Epithelial cell of prostate (primary cell): ENCODE data around the gene ACSF3.
"Not testable (repeated sequence)": the region's sequence is repeated elsewhere in the genome, so short reads cannot be mapped to it uniquely, and the experiment has no call there.

ENCODE experiments used
- DNase-seq: peaks from one replicate; pipeline ENCODE4 v3.0.0-alpha.2; 2011; ENCODE audit warnings: low read depth, low spot score
- H3K27ac ChIP-seq: fragments of 450-650 bp; 2 replicates; pipeline ENCODE4 v1.5.1; 2017; ENCODE audit warnings: mild to moderate bottlenecking

ACSF3 gene

DNA sequence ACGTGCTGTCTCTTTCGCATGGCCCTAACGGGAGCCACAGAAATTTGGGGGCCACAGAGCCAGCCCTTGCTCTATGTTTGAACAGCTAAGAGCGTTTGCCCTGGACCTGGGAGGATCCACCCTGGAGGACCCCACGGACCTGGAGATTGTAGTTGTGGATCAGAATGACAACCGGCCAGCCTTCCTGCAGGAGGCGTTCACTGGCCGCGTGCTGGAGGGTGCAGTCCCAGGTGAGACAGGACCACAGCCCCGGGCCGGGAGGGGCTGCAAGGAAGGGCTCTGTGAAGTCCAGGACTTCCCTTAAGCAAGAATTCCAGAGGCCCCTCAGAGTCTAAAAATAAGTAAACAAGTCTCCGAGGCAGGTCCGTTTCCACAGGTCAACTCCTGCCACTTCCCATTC, 89.8 kb downstream of the ACSF3 start:
- H3K27ac ChIP-seq = no peak overlapping the region

DNA sequence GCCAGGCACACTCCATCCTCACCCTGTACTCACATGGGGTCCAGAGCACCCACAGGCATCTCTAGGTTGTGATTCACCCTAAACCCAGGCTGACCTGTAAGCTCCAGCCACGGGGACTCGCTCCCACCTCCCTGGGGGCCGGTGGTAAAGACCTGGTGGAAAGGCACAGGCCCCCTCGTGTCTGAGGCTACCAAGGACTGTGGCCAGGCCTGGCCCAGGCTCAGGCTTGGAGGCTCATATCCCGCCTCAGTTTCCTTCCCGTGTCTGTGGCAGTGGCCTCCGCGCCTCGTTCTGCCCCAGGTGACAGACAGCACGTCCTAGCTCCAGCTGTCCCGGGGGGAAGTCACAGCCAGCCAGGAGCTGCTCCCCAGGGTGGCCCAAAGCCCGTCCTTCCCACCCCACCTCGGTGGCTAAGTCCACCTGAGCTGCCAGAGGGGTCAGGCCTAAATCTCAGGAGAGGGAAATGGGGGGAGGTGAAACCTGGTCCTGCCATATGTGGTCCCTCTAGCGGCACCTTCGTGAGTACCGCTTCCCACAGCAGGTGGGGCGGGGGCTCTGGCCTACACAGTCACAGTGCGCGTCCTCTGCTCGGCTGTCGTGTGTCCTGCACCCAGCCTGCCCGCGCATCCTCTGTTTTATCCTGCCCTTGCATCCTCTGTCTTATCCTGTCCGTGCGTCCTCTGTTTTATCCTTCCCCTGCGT, 90.5 kb downstream of the ACSF3 start:
- H3K27ac ChIP-seq = no peak overlapping the region
- DNase-seq = no peak

More for the DNA sequence above, 89.8 kb downstream of the ACSF3 start:
- no peak for DNase-seq

DNA sequence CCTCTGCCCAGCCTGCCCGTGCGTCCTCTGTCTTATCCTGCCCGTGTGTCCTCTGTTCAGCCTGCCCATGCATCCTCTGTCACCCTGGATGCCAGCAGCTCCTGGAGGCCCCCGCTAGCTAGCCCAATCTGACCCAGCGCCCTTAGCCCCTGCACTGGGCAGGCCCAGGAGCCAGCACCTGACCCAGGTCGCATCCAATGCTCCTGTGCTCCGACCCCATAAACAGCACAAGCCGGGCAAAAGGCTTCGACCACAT, 91.0 kb downstream of the ACSF3 start:
- no peak overlapping the region for H3K27ac ChIP-seq
- DNase-seq = no peak

DNA sequence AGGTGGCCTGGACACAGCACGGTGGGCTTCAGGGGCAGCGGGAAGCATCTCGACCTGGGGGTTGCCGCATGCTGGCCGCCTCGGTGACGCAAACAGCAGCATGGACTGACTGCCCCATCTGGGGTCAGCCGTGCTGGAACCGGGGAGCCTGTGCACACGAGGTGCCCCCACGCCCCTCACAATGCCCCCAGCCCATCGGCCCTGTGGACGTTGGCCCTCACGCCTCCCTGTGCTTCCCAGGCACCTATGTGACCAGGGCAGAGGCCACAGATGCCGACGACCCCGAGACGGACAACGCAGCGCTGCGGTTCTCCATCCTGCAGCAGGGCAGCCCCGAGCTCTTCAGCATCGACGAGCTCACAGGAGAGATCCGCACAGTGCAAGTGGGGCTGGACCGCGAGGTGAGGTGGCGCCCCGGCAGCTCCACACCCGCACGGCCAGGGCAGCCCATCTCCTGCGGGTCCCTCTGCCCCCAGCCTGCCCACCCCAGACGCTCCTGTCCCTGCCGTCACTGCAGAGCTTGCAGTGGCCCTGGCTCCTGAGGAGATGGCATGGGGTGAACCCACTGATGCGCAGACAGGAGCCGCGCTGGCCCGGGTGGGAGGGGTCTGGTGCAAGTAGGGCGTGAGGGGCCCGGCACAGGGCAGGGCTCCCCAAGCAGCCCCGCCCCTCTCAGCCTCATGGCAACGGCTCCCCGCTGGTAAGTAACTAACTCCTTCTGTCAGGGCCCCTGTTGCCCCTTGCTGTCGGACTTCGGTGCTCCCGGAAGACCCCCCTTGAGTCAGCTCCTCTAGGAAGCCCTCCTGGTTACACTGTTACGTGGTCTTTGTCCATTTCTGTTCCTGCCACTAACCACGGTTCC, 91.5 kb downstream of the ACSF3 start:
- no peak for DNase-seq

DNA sequence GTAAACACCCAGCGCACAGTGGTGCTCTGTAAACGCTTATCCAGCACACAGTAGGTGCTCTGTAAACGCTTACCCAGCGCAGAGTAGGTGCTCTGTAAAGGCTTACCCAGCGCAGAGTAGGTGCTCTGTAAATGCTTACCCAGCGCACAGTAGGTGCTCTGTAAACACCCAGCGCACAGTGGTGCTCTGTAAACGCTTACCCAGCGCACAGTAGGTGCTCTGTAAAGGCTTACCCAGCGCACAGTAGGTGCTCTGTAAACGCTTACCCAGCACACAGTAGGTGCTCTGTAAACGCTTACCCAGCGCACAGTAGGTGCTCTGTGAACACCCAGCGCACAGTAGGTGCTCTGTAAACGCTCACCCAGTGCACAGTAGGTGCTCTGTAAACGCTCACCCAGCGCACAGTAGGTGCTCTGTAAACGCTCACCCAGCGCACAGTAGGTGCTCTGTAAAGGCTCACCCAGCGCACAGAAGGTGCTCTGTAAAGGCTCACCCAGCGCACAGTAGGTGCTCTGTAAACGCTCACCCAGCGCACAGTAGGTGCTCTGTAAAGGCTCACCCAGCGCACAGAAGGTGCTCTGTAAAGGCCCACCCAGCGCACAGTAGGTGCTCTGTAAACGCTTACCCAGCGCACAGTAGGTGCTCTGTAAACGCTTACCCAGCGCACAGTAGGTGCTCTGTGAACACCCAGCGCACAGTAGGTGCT, 92.4 kb downstream of the ACSF3 start:
- not testable (repeated sequence) for H3K27ac ChIP-seq, DNase-seq

More for the DNA sequence above, 91.5 kb downstream of the ACSF3 start:
- H3K27ac ChIP-seq = no peak overlapping the region

DNA sequence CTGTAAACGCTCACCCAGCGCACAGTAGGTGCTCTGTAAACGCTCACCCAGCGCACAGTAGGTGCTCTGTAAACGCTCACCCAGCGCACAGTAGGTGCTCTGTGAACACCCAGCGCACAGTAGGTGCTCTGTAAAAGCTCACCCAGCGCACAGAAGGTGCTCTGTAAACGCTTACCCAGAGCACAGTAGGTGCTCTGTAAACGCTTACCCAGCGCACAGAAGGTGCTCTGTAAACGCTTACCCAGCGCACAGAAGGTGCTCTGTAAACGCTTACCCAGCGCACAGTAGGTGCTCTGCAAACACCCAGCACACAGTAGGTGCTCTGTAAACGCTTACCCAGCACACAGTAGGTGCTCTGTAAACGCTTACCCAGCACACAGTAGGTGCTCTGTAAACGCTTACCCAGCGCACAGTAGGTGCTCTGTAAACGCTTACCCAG, 93.0 kb downstream of the ACSF3 start:
- not testable (repeated sequence) for H3K27ac ChIP-seq, DNase-seq

DNA sequence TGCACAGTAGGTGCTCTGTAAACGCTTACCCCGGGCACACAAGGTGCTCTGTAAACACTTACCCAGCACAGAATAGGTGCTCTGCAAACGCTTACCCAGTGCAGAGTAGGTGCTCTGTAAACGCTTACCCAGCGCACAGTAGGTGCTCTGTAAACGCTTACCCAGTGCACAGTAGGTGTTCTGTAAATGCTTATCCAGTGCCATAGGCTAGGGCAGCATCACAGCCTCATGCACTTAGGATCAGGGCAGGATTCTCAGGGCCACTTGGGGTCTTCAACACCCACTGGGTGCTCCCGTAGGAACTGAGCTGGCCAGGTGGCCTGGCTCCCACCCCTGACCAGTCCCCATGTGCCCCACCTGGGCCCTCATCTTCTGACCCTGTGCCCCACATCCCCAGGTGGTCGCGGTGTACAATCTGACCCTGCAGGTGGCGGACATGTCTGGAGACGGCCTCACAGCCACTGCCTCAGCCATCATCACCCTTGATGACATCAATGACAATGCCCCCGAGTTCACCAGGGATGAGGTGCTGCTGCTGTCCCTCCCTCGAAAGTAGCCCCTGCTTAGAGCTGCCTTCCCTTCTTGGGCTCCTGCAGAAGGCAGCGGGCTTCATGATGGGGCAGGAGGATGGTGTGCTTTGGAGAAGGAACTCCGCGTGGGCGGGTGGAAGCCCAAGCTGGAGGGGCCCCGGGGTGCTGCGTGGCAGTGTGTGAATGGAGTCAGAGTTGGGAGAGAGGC, 93.5 kb downstream of the ACSF3 start:
- H3K27ac ChIP-seq = no peak overlapping the region
- DNase-seq = no peak

DNA sequence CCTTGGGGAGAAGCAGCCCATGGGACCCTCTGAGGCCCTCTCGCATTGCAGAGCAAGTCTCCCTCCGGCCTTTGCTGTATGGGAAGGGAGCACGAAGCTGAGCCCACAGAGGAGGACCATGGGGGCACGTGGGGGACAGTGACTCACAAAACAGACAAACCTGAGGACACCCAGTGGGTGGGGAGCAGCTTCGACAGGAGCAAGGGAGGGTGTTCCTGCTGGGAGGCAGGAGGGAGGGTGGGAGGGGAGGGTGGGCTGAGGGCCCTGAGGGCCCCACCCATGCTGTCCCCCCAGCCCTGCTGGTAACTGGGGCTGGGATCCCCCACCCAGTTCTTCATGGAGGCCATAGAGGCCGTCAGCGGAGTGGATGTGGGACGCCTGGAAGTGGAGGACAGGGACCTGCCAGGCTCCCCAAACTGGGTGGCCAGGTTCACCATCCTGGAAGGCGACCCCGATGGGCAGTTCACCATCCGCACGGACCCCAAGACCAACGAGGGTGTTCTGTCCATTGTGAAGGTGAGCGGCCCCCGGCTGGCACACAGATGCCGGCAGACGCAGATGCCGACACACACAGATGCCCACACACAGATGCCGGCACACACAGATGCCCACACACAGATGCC, 94.2 kb downstream of the ACSF3 start:
- DNase-seq = no peak
- H3K27ac ChIP-seq = no peak overlapping the region

DNA sequence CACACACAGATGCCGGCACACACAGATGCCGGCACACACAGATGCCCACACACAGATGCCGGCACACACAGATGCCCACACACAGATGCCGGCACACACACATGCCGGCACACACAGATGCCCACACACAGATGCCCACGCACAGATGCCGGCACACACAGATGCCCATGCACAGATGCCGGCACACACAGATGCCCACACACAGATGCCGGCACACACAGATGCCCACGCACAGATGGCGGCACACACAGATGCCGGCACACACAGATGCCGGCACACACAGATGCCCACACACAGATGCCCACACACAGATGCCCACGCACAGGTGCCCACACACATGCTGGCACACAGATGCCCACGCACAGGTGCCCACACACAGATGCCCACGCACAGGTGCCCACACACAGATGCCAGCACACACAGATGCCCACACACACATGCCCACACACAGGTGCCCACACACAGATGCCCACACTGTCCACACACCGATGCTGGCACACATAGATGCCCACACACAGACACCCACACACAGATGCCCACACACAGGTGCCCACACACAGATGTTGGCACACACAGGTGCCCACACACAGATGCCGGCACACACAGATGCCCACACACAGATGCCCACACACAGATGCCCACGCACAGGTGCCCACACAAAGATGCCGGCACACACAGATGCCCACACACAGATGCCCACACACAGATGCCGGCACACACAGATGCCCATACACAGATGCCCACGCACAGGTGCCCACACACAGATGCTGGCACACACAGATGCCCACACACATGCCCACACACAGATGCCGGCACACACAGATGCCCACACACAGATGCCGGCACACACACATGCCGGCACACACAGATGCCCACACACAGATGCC, 95.1 kb downstream of the ACSF3 start:
- DNase-seq, H3K27ac ChIP-seq: not testable (repeated sequence)

DNA sequence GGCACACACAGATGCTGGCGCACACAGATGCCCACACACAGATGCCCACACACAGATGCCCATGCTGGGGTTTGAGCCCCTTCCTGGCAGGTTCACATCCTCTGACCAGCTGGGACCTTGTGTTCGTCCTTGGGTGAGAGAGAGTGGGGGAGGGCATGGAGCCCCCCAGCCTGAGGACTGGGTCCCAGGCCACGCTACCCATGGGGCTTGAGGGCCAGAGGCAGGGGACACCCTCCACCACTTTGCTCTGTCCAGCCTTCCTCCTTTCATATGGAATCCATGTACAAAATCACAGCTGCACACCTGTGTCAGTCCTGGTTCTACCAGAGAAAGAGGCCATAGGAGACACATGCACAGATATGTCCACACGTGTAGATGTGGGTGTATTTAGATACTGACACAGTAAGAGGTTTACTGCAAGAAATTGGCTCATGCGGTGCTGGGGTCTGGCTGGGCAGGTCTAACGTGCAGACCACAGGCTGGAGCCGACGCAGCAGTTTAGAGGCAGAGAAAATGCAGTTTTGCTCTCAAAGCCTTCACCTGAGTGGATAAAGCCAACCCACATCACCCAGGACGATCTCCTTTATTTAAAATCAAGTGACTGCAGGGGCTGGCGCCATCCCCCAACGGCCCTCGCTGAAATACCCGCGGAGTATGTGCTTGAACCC, 95.8 kb downstream of the ACSF3 start:
- no peak overlapping the region for H3K27ac ChIP-seq
- DNase-seq = no peak

DNA sequence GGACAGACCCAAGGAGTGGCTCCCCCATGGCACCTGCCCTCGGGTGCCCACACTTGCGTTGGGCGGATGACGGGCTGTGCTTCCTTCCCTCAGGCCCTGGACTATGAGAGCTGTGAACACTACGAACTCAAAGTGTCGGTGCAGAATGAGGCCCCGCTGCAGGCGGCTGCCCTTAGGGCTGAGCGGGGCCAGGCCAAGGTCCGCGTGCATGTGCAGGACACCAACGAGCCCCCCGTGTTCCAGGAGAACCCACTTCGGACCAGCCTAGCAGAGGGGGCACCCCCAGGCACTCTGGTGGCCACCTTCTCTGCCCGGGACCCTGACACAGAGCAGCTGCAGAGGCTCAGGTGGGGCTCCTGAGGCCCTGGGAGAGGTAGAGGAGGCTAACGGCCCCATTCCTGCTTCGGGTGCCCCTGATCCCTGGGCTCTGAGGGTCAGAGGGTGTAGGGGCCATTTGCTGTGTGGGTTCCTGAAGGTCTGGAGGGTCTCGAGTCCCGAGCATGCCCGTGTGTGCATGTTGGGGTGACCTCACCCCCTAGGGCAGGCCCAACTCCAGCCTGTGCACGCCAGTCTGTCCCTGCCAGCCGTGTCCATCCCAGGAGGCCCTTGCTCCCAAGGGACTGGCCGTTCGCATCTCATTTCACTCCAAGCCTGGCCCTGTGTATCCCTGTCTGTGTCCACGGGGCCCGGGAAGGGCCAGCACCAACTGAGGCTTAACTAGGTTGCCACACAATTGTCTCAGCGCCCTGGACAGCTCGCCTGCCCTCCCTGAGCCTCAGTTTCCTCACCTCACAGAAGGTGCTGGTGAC, 96.7 kb downstream of the ACSF3 start:
- no peak overlapping the region for H3K27ac ChIP-seq
- DNase-seq = no peak

DNA sequence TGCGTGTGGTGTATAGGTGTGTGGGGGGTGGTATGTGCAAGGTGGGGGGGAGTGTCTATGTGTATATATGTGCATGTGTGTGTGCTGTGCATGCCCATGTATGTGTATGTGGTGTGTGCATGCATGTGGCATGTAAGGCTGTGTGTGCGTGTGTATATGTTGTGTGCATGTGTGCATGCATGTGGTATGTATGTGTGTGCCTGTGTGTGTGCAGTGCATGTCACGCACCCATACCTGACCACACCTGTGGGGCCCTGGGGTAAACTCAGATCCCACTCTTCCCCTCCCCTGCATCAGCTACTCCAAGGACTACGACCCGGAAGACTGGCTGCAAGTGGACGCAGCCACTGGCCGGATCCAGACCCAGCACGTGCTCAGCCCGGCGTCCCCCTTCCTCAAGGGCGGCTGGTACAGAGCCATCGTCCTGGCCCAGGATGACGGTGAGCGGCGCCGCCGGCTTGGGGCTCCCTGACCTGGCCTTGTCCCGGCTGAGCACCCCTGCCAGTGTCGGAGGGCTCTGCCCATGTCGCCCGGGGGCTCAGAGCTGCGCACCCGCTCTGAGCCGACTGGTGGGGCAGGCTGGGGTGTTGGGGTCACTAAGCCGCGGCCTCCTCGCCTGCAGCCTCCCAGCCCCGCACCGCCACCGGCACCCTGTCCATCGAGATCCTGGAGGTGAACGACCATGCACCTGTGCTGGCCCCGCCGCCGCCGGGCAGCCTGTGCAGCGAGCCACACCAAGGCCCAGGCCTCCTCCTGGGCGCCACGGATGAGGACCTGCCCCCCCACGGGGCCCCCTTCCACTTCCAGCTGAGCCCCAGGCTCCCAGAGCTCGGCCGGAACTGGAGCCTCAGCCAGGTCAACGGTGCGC, 97.6 kb downstream of the ACSF3 start:
- no peak for DNase-seq
- H3K27ac ChIP-seq = no peak overlapping the region

DNA sequence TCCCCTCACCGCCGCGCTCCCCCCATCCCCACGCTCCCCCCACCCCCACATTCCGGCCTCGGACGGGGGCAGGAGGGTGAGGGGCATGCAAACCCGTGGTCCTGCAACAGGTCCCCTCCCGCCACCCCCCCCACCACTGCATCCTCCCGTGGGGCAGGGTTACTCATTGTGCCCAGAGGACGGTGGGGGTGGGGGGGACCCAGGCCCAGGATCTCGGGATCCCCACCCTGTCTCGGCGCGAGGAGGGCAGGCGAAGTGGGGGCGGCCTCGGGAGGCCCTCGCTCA, 98.2 kb downstream of the ACSF3 start:
- H3K27ac ChIP-seq = no peak overlapping the region
- DNase-seq = no peak

DNA sequence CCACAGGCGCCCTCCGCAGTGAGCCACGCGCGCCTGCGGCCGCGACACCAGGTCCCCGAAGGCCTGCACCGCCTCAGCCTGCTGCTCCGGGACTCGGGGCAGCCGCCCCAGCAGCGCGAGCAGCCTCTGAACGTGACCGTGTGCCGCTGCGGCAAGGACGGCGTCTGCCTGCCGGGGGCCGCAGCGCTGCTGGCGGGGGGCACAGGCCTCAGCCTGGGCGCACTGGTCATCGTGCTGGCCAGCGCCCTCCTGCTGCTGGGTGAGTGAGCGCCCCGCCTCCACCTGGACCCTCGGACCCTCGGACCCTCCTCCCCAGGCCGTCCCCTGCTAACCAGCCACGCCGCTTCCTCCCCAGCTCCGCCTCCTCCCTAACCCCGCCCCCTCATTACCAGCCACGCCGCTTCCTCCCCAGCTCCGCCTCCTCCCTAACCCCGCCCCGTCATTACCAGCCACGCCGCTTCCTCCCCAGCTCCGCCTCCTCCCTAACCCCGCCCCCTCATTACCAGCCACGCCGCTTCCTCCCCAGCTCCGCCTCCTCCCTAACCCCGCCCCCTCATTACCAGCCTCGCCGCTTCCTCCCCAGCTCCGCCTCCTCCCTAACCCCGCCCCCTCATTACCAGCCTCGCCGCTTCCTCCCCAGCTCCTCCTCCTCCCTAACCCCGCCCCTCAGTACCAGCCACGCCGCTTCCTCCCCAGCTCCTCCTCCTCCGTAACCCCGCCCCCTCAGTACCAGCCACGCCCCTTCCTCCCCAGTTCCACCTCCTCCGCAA, 98.7 kb downstream of the ACSF3 start:
- not testable (repeated sequence) for H3K27ac ChIP-seq
- peak; percentile 44 for DNase-seq

DNA sequence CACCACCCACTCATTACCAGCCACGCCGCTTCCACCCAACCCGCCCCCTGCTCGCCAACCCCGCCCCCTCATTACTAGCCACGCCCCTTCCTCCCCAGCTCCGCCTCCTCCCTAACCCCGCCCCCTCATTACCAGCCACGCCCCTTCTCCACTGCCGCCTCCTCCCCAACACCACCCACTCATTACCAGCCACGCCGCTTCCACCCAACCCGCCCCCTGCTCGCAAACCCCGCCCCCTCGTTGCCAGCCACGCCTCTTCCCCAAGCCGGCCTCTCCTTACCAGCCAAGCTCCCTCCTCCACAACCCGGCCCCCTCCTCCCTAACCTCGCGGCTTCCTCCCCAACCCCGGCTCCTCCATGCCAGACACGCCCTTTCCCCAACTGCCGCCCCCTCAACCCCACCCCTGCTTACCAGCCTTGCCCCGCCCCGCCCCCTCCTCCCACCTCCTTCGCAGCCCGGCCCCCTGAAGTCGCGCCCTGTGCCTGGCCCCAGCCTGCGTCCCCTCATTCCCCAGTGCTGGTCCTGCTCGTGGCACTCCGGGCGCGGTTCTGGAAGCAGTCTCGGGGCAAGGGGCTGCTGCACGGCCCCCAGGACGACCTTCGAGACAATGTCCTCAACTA, 99.4 kb downstream of the ACSF3 start:
- no peak overlapping the region for H3K27ac ChIP-seq
- DNase-seq = no peak
